Activated T-helper 9 cell treated with anti-CD3 and anti-CD28 coated beads, Interleukin-2, amount 50 U/mL, for 16 hours (primary cell): Measurements from ENCODE around the gene PLEKHG4.

Source experiments
- DNase-seq: peaks from one replicate; pipeline ENCODE4 v3.0.0-alpha.2; 2020; ENCODE audit warnings: low read depth

Gene PLEKHG4

DNA sequence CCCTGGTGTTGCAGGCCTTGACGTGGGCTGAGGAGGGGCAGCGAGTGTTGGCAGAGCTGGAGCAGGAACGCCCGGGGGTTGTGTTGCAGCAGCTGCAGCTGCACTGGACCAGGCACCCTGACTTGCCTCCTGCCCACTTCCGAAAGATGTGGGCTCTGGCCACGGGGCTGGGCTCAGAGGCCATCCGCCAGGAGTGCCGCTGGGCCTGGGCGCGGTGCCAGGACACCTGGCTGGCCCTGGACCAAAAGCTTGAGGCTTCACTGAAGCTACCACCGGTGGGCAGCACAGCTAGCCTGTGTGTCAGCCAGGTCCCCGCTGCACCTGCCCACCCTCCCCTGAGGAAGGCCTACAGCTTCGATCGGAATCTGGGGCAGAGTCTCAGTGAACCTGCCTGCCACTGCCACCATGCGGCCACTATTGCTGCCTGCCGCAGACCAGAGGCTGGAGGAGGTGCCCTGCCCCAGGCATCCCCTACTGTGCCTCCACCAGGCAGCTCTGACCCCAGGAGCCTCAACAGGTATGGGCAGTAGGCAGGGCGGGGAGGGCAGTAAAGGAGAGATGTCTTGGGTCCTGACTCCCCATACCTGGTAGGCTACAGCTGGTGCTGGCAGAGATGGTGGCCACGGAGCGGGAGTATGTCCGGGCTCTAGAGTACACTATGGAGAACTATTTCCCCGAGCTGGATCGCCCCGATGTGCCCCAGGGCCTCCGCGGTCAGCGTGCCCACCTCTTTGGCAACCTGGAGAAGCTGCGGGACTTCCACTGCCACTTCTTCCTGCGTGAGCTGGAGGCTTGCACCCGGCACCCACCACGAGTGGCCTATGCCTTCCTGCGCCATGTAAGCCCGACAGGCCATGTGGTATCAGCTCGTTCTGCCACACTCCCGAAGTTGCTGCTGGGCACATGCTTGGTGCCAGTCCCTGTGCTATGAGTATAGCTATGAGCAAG lies 5.6 kb downstream of the PLEKHG4 start:
- no peak for DNase-seq

DNA sequence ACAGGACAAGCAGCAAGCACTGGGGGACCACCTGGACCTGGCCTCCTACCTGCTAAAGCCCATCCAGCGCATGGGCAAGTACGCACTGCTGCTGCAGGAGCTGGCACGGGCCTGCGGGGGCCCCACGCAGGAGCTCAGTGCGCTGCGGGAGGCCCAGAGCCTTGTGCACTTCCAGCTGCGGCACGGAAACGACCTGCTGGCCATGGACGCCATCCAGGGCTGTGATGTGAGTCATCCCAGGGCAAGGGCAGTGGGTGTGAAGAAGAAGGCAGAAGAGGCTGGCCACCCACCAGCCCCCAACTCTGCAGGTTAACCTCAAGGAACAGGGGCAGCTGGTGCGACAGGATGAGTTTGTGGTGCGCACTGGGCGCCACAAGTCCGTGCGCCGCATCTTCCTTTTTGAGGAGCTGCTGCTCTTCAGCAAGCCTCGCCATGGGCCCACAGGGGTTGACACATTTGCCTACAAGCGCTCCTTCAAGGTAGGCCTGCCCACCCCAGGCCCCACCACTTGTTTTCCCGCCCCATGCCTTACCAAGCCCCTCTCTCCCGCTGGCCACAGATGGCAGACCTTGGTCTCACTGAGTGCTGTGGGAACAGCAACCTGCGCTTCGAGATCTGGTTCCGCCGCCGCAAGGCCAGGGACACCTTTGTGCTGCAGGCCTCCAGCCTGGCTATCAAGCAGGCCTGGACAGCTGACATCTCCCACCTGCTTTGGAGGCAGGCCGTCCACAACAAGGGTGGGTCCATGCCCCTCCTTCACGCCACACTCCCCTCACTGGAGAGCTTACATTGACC lies 7.3 kb downstream of the PLEKHG4 start:
- no peak for DNase-seq

DNA sequence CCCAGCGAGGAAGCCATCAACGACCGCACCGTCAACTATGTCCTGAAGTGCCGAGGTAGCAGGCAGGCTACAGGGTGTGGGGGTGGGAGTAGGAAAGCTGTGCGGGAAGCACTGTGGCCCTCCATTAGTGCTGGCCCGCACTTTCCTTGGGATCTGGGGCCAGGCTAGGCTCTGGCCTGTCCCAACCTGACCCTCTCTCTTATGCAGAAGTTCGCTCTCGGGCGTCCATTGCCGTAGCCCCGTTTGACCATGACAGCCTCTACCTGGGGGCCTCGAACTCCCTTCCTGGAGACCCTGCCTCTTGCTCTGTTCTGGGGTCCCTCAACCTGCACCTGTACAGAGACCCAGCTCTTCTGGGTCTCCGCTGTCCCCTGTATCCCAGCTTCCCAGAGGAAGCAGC lies 8.6 kb downstream of the PLEKHG4 start:
- no peak for DNase-seq

DNA sequence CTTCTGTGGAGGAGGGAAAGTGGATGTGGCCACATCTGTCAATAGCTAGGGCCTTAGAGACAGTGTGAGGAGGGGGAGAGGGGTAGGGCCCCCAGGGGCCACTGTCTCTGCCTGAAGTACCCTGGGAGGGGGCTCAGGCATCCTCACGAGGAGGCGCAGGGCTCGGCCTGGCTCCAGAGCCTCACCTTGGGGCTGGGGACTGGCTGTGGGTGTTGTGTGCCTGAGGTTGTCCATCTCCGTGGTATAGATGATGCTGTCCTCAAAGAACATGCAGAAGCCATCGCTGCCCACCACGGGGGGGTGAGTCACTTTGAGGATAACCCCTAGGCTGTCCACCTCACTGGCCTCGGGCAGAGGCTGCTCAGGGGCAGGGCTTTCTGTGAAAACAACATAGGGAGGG lies 12.1 kb downstream of the PLEKHG4 start:
- no peak for DNase-seq

DNA sequence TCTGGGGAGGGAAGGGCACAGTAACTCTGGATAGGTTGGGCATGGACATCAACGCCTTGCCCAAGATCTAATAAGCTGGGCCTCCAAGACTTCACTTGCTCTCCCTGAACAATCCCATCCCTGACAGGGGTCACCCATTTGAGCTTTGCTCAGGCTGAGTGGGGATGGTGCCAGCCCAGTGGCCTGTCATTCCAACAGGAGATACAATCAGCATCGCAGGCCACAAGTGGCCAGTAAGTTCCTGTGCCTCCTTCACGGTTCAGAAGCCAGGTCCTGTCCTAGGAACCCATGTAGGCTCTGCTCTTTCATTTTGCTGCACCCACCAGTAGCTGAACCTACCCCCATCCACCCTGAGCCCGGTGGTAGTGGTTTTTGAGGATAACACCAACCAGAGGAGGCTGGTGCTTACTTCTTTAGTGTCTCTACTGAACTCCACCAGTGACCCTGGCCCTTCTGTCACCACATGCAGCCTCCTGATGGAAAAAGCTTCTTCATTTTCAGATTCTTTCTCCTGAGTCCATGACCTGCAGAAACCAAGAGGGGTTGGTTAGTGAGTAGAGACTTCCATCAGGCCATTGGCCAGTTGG lies 14.9 kb downstream of the PLEKHG4 start:
- DNase-seq, result no peak

DNA sequence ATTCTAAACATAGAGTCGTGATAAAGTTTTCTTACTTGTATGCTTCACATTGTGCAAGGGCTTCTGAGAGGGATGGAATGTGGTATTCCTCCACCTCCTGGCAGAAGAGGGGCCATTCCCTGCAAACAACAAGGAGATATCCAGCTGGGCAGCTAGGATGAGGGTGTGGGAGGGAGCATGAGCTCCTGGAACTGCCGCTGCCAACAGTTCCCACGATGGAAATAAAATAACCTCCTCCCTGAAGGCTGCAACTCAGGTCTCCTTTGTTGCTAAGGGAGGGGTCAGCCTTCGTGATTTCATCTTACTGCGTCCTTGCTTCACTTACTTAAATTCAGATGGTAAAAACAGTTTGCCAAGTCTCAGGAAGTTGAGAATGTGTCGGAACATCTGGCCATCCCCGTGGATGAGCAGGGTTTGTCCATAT lies 15.6 kb downstream of the PLEKHG4 start:
- no peak for DNase-seq

DNA sequence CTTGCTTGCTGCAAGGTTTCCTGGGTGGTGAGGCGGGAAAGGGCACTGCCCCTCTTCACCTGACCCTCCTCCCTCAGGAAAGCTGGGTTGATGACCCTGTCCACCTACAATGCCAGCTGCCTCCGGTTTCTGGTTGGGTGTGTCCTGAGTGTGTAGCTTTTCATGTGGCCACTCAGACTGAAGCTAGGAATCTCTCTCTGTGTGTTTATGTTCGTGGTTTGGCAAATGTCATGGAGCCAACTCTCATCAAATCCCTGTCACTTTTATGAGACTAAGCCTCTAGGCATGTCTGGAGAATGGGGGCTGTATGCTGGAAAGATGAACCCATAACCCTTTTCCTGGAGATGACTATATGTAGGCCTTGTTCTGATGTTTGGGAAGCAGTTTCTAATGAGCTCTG lies 17.1 kb downstream of the PLEKHG4 start:
- DNase-seq, result no peak

DNA sequence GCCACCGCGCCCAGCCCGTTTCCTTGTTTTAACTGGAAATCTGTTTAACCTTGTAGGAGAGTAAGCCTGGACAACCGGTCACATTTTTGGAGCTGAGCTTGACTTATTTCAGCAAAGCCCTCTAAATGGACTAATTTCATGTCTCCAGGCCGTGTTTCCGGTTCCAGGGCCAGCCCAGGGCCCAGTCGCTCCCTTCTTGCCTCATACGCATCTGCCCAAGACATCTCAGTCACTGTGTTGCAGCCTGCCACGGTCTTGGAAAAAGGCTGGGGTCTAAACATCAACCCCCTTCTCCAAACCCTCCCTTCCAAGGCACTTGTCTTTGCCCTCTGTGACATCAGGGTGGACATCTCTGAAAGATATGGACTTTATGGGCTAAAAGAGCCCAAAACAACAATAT lies 18.9 kb downstream of the PLEKHG4 start:
- DNase-seq, result no peak

DNA sequence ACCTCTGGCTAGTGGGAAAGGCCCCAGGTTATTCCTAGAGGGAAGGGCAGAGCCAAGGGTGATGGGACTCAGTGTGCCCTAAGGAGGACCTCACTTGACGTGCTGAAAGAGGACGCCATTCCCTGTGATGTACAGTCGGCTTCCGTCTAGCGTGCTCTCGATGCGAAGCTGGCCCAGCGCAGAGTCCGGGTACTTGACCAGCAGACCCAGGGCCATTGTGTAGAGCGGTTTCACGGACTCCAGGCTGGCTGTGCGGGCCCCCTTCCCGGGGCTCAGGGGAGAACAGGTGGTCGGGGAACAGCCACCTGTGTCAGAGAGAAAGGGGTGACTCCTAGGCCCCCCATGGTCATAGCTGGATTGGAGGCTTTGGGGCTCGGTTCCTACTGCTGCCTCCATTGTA lies 19.9 kb downstream of the PLEKHG4 start:
- no peak for DNase-seq

DNA sequence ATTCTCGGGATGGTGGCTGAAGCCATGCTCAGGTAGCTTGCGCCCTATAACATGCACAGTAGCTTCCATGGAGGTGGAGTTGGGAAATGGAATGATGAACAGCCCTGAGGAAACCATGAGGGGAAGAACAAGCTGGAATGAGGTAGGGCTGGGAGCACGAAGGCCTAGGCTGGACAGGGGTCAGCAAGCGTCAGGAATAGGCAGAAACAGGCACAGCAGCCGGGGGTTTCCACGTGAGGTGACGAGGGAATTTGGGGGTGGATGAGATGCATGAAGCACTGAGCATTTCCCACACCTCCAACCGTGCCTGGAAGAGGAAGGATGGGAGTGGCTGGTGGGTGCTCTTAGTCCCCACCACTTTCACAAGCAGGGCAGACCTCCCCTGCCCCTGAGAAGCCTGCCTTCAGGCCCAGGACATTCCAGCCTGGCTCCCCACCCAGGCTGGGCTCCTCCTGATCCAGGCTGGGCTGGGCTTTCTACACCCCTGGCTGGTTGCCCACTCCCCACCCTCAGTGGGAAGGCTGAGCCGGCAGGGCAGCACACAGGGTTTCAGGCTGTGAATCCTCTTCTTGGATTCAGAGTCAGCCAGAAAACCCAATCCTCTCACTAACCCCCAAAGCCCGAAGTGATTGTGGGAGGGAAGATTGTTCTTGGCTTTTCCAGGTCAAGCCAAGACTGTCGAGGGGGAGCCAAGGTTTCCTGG lies 21.9 kb downstream of the PLEKHG4 start:
- DNase-seq, result no peak

DNA sequence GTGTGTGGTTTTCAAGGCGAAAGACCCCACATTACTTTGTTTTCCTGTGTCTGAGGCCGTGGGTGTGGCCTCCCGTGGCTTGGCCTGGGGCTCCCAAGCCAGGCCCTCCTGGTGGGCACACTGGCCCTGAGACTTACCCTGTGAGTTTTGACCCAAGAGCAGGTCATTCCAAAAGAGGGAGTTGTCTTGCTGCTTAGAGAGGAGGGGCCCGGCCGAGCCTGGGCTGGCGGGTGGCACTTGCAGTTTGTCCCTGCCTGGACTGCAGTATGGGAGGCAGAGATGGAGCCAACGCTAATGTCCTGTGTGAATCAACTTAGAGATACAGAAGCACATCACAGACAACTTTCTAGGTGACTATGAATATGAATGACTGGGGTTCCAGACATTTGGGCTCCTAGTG lies 22.7 kb downstream of the PLEKHG4 start:
- no peak for DNase-seq

DNA sequence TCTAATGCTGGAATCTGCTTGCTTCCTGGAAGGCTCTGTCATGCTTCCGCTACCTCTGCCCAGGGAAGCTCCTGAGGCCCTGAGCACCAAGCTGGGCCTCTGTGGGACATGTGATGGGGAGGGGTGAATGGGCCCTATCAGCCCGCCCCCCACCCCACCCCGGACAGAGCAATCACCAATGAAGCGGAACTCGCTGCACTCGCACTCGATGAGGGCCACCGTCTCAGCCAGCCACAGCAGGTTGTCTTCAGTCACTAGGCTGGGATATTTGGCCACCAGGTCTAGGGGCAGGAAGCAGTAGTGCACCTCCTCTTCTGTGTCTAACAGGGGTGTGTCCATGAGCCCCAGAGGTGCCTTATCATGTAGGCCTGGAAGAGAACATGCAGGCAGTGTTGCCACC lies 23.6 kb downstream of the PLEKHG4 start:
- no peak for DNase-seq

DNA sequence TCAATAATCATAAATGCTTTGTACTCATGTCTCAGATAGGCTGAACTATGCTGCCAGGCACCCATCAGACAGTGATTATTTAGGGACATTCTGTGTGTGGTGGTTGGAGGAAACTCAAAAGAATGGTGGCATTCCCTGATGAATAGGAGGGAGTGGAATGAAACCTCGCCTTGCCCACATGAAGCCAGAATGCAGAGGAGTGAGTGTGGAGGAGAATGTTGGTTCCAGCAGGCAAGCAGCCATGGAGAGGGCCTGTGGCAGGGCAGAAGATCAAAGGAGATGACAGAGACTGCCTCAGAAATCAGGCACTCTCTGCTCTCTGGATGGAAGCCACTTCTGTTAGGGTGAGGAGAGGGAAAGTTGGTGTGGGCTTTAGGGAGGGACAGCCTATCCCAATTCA lies 24.7 kb downstream of the PLEKHG4 start:
- DNase-seq, result no peak

DNA sequence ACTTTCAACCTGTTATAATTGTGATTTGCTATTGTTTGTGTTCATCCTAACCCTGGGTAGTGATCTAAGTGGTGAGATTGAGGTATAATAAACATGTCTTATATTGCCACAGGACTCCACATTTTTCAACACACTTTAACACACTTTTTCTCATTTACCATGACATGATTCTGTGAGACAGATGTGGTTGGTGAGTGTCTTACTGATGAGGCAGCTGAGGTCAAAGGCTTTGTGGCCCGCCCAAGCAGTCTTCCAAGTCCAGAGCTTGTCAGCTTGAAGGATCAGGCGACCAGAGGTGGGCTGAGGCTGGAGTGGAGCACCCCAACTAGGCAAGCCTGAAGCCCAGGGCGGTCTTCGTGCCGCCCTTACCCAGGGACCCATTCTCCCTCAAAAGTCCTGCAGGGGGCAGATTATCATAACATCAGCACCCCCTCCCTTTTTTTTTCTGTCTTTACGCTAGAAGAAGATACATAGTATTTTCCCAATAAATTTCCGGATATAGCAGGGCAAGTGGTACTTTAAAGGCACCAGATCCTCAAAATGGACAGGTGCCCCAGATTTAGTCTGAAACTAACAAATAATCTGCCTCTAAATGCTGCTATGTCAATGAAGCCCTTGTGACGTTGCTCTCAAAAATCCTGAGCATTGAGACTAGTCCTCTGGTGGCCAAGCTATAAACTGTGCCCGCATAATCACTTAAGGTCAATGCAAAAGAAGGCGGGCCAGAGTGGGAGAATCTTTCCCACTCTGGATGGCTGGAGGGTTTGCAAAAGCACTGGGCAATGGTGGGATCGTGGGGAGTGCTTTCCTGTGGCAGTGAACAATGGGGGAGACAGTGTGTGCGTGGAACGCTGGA lies 26.1 kb downstream of the PLEKHG4 start:
- DNase-seq, result no peak

DNA sequence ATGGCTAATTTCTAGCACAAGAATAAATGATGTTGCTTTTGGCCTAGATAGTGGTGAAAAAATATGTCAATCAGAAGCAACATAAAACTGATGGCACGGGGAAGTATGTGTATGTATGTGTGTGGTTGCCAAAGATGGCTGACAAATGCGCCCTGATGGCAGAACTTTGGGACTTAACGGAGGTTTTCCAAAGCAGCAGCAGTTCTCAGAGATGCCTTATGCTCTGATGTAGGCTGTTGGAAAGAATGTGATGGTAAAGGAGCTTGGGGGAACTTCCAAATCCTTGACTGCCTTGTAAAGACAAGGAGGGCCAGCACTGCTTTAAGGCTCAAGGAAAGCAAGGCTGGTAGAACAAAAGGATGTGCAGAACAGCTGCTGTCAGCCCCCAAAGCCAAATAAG lies 31.2 kb downstream of the PLEKHG4 start:
- DNase-seq, result no peak

DNA sequence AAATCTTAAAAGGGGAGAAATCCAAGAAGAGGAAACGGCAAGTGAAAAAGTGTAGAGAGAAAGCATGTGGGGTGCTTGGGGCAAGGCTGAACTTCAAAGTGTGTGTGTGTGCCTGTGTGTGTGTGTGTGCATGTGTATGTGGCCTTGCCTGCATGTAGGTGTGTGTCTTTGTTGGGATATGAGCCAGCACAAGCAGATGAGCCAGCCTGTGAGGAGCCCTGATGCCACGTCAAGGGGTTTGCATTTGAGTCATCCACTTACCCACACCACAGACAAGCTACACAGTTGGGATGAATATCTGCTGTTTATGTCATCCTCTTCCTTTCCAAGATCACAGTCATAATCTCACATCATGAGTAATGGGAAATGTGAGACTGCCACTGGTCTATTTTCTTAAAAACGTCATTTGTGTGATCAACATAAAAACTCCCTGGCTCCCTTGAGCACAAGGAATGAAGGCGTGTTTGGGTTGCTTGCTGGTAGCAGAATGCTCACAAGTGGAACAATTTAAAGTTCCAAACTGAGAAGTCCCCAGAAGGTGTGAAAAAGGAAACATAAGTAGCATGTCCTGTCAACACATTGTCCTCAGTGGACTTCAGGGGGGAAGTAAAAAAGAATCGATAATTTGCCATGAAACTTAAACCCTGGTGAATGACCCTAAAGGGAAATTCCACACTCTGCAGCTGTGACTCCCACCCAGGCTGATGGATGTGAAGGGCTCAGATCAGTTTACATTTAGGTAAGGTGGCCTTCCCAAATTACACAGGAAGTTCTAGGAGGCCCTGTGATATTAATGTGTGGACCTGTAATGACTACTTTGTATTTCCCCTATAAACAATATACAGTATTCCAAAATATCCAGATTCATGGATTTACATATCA lies 32.5 kb downstream of the PLEKHG4 start:
- peak; percentile 67 for DNase-seq

DNA sequence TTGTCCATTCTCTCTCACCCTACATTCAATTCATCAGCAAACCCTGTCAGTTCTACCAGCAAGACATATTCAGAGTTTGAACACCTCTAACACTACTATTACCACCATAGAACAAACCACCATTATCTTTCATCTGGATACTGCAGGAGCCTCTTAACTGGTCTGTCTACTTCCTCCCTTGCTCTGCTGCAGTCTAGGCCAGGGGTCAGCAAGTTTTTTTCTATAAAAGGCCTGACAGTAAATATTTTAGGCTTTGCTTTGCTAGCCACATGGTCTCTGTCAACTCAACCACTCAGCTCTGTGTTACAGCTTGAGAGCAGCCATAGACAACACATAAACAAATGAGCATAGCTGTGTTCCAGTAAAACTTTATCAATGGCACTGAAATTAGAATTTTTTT lies 33.4 kb downstream of the PLEKHG4 start:
- DNase-seq, result no peak

DNA sequence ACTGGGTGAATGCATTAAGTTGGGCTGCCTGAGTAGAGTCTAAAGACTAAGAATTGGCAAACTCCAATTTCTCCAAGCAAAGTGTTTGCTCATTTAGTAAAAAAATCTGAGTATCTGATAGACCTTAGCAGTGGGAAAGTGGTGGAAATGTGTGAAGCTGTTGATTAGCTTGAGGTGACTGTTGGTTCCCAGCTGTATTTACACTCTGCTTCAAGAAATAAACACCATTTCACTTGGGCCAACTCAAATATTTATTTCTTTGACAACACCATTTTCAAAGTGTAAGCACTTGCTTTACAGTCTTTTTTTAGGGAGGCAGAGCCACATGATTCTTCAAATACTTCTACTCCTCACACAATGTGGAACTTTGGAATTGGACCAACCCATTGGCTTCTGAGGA lies 38.5 kb downstream of the PLEKHG4 start:
- no peak for DNase-seq

DNA sequence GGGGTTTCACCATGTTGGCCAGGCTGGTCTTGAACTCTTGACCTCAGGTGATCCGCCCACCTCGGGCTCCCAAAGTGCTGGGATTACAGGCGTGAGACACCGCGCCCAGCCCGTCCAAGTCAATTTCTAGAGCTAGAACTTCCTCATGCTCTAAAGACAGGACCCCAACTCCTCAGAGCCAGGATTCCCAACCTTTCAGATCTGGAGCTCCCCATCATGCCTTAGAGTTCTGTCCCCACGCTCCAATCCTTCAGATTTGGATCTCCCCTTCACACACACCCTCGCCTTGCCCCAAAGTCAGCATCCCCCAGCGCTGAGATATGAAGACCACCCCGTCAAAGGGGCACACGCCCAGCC lies 46.8 kb downstream of the PLEKHG4 start:
- DNase-seq, result no peak
